GM12801 (cell line): ENCODE measurements around the gene NEK6.

Source experiments
- TF ChIP-seq, protein P1 (sequence below): IDR thresholded peaks from one replicate; pipeline ENCODE4 v1.5.1; 2011; ENCODE audit warnings: control low read depth; ENCODE audit not compliant: insufficient read length; ENCODE audit errors: extremely low read depth

Gene NEK6

DNA sequence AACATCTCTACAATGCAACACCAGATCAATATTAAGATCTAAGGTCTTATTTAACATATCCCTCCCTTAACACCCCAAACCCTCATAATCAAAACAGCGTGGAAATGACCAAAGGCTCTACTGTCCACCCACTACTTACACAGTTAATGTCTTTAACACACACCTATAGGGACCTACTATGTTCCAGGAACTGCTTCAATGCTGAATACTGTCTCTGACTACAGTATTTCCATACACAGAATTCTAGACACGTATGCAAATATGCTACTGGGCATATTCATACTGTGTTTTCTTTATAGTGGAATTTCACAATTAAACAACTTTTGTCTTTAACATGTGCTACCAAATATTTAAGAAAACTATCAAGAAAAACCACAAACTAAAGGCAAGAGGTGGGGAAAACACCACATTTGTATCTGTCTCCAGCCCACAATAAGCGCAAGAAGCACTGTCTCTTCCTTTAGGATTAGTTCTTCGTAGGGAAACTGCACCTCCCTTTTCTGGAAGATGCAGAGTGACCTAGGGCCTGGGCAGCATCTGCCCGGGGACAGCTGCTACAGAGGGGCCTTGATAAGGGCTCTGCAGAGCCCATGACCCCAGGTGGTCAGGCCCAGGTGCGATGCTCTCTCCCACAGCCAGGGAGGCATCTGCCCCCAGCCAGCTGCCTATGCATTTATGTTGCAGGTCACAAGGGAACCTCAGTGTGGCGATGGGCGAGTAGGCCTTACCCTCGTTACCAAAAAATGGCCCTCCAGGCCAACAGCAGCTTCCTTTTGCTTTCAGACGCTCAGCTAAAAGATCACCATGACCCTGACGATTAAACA, 102.3 kb downstream of the NEK6 start:
- TF ChIP-seq, protein P1, sequence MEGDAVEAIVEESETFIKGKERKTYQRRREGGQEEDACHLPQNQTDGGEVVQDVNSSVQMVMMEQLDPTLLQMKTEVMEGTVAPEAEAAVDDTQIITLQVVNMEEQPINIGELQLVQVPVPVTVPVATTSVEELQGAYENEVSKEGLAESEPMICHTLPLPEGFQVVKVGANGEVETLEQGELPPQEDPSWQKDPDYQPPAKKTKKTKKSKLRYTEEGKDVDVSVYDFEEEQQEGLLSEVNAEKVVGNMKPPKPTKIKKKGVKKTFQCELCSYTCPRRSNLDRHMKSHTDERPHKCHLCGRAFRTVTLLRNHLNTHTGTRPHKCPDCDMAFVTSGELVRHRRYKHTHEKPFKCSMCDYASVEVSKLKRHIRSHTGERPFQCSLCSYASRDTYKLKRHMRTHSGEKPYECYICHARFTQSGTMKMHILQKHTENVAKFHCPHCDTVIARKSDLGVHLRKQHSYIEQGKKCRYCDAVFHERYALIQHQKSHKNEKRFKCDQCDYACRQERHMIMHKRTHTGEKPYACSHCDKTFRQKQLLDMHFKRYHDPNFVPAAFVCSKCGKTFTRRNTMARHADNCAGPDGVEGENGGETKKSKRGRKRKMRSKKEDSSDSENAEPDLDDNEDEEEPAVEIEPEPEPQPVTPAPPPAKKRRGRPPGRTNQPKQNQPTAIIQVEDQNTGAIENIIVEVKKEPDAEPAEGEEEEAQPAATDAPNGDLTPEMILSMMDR = no peak

DNA sequence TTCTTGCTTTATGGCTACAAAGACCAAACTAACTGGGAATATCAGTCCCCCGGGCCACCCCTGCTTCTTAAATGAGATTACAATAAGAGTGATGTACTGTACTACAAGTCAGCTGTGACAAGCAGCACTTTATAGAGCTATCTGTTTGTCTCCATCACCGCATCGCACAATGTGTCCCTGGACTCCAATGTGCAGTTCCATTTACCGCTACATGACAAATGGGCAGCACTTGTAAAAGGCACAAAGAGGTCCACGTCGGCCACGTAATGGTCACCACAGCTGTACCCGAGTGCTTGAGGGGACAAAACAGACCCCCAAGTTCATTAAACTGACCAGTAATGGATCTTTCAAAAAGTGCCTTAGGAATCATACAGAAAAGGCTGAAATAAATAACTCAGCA, 103.4 kb downstream of the NEK6 start:
- TF ChIP-seq, protein P1 = no peak

DNA sequence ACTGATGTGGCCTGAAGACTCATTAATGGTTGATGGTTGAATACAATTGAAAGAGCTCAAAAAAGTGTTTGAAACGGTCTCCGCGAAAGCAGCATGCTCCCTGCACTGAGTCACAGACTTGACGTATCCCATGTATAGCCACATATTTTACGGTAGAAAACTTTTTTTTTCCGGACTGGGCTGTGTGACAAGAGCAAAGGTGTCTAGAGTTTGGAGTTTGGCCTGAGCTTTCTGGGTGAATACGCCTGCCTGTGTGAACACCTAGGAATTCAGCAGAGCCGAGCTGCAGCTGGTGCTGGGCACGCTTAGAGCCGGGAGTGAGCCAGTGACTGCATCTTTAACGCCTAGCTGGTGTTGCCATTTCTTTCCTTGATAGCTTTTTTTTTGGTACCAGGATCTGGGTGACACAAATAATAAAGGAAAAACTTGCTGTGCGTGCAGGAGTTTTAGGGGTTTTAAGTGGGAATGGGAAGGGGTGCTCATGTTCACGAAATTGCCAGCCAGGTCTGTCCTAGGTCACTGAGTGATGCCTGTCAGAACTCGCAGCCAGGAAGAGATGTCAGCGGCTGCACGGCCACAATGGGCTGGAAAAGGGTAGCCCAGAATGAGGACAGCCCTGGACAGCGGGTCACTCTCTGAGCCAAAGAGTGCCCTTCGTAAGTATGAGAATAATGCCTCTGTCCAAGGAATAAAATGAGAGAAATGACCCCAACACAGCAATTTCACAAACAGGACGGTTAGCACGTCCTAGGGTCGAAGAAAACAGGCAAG, 105.8 kb downstream of the NEK6 start:
- TF ChIP-seq, protein P1 = no peak

DNA sequence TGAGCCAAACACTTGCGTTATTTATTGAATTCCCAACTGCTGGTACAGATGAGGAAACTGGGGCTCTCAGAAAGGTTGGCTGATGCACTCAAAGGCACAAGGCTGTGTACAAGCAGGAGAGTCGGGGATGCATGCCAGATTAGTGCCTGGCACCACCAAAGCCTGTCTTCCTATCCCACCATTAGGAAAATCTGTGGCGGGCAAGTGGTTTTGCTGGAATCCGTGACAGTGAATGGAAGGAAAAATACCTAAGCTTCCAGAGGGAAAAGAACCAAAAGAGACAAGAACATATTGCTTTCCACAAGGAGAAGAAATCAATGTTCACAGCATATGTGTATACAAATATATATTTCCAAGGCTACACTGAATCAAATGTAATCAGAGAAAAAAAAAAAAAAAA, 106.4 kb downstream of the NEK6 start:
- TF ChIP-seq, protein P1 = no peak

DNA sequence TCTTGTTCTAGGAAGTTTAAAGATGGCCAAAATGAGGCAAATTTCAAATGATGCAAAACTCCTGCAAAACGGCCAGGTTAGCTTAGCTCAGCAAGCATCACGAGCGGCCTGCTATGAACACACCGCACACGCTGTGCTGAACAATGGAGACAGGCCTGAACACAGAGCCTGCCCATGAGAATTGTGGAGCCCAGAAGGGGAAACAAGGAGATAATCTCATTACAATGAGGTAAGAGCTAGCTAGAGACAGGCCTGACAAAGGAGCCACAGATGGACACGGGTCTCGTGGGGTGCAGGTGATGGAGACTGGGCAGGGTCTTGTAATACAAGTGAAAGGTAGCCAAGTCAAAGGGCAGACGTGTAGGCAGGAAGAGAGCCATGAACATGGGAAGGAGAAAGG, 107.3 kb downstream of the NEK6 start:
- TF ChIP-seq, protein P1 = no peak

DNA sequence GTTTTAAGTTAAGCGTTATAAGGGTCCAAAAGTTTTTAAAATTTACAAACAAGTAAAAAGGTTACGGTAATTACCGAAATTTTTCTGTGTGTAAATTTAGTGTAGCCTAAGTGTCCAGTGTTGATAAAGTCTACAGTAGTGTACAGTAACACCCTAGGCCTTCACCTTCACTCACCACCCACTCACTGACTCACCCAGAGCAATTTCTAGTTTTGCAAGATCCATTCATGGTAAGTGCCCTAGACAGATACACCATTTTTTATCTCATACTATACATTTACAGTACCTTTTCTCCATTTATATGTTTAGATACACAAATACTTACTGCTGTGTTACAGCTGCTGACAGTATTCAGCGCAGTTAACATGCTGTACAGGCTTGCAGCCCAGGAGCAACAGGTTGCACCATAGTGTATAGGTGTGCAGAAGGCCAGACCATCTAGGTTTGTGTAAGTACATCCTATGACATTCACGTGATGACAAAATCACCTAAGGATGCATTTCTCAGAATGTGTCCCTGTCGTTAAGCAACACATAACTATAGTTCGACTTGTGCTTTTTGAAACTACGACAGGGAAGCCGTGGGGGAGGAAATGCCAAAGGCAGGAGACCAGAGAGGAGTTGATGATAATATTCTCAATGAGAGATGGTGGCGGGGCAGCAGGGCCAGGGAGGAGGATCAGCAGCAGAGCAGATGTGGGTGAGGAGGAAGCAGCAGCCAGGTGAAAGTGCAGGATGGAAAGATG, 108.9 kb downstream of the NEK6 start:
- TF ChIP-seq, protein P1 = no peak

DNA sequence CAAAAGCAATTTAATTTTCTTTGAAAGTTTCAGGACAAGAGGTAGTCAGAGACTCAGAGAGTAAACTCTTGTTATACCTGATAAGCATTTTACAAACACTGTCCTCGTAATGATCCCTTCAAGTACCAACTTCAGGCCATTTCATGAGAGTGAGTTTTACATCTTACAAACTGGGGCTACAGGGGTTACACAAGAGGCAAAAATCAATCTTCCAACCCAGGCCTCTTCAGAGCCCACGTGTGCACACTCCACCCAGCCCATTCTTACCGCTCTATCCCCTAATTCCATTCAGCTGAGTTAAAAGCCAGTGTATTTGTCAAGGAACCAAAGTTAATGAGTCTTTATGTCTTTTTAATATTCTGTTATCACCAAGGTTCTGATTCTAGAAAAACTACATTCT, 110.9 kb downstream of the NEK6 start:
- TF ChIP-seq, protein P1 = no peak
